SU-DHL-6 (cell line): ENCODE measurements around the gene PBX2.
A peak's percentile ranks its signal among the peaks of the same experiment; 100 is the strongest.

Experiments used
- H2AFZ ChIP-seq: fragments of 200-600 bp; sonication (generic); 2 replicates; pipeline ENCODE4 v1.6.1; 2014; ENCODE audit warnings: low read depth, mild to moderate bottlenecking, moderate library complexity, mixed read lengths, antibody characterized with exemption, low read length; ENCODE audit not compliant: severe bottlenecking
- H3F3A ChIP-seq: fragments of 200-600 bp; shearing (Covaris generic); 2 replicates; pipeline ENCODE4 v1.6.0; 2016; ENCODE audit warnings: antibody characterized with exemption, mild to moderate bottlenecking; ENCODE audit not compliant: insufficient read depth
- H3K27ac ChIP-seq: fragments of 200-600 bp; sonication (generic); 2 replicates; pipeline ENCODE4 v1.5.1; 2016; ENCODE audit warnings: low read depth, mild to moderate bottlenecking, low read length, moderate library complexity, mixed read lengths
- H3K27me3 ChIP-seq: fragments of 200-600 bp; sonication (generic), shearing (Covaris generic); 2 replicates; pipeline ENCODE4 v1.6.0; 2014; ENCODE audit warnings: mild to moderate bottlenecking, low read length
- H3K36me3 ChIP-seq: fragments of 200-600 bp; sonication (generic); 2 replicates; pipeline ENCODE4 v1.6.1; 2014; ENCODE audit warnings: mild to moderate bottlenecking, low read length, mixed read lengths
- H3K4me2 ChIP-seq: fragments of 300-600, 200-600 bp; shearing (Covaris generic), sonication (generic); 2 replicates; pipeline ENCODE4 v1.6.0; 2014; ENCODE audit warnings: low read length, low read depth, mild to moderate bottlenecking; ENCODE audit not compliant: poor library complexity, severe bottlenecking
- H3K4me3 ChIP-seq: fragments of 200-600 bp; sonication (generic); 2 replicates; pipeline ENCODE4 v1.5.1; 2014; ENCODE audit warnings: antibody characterized with exemption, low read length, mild to moderate bottlenecking, mixed read lengths; ENCODE audit not compliant: insufficient read depth, poor library complexity, severe bottlenecking
- H3K79me2 ChIP-seq: fragments of 200-600 bp; sonication (generic); 2 replicates; pipeline ENCODE4 v1.6.1; 2014; ENCODE audit warnings: mild to moderate bottlenecking, low read length, moderate library complexity; ENCODE audit not compliant: insufficient read depth
- H3K9ac ChIP-seq: fragments of 200-600 bp; sonication (generic); 2 replicates; pipeline ENCODE4 v1.7.0; 2014; ENCODE audit warnings: mild to moderate bottlenecking, low read length
- H3K9me2 ChIP-seq: fragments of 200-600 bp; sonication (generic); replicated peaks from 2 replicates; pipeline ENCODE4 v1.6.1; 2014; ENCODE audit warnings: low read length; ENCODE audit not compliant: insufficient read depth
- H3K9me3 ChIP-seq: fragments of 200-600 bp; sonication (generic); 2 replicates; pipeline ENCODE4 v1.6.1; 2014; ENCODE audit warnings: low read length, mixed read lengths; ENCODE audit not compliant: insufficient read depth
- H4K20me1 ChIP-seq: fragments of 200-600 bp; sonication (generic); 2 replicates; pipeline ENCODE4 v1.6.1; 2014; ENCODE audit warnings: low read depth, mild to moderate bottlenecking, antibody characterized with exemption, low read length, moderate library complexity, mixed read lengths
- EZH2phosphoT487 ChIP-seq: fragments of 200-600 bp; sonication (generic), shearing (Covaris generic); conservative IDR thresholded peaks from 2 replicates; pipeline ENCODE4 v1.6.1; 2018; ENCODE audit warnings: mild to moderate bottlenecking, antibody characterized with exemption, low read length, moderate library complexity, mixed read lengths
- TF ChIP-seq, protein P1 (sequence below): fragments of 200-600 bp; sonication (generic); IDR thresholded peaks from one replicate; pipeline ENCODE4 v1.5.1; 2017; ENCODE audit warnings: antibody characterized with exemption, mild to moderate bottlenecking, low read length, moderate library complexity; ENCODE audit not compliant: insufficient read depth, poor library complexity, severe bottlenecking

Gene PBX2

GRCh38 chr6:32154514-32155161 is 35.4 kb downstream of the PBX2 start:
- Histone ChIP-seq H3K9me2 (no peaks in the 10 kb centered on the region), H3K27ac (no peak overlapping the region), H3K4me2 (peak overlapping the region; percentile 62), H4K20me1 (no peaks in the 10 kb centered on the region), H3K9ac (peak overlapping the region; percentile 61), H3F3A (peaks cover 8% of the 10 kb centered on the region; the same call in 1 of the 2 replicates), H3K9me3 (no peaks in the 10 kb centered on the region), H2AFZ (peak overlapping the region; percentile 78), H3K79me2 (no peaks in the 10 kb centered on the region), H3K4me3 (peak overlapping the region; percentile 61), H3K27me3 (no peaks in the 10 kb centered on the region), H3K36me3 (0 out of 2 replicates have a peak, but pooled peaks cover 3% of the 10 kb centered on the region)
- no peak for TF ChIP-seq EZH2phosphoT487
- TF ChIP-seq, protein P1, sequence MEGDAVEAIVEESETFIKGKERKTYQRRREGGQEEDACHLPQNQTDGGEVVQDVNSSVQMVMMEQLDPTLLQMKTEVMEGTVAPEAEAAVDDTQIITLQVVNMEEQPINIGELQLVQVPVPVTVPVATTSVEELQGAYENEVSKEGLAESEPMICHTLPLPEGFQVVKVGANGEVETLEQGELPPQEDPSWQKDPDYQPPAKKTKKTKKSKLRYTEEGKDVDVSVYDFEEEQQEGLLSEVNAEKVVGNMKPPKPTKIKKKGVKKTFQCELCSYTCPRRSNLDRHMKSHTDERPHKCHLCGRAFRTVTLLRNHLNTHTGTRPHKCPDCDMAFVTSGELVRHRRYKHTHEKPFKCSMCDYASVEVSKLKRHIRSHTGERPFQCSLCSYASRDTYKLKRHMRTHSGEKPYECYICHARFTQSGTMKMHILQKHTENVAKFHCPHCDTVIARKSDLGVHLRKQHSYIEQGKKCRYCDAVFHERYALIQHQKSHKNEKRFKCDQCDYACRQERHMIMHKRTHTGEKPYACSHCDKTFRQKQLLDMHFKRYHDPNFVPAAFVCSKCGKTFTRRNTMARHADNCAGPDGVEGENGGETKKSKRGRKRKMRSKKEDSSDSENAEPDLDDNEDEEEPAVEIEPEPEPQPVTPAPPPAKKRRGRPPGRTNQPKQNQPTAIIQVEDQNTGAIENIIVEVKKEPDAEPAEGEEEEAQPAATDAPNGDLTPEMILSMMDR: peak; percentile 85

DNA sequence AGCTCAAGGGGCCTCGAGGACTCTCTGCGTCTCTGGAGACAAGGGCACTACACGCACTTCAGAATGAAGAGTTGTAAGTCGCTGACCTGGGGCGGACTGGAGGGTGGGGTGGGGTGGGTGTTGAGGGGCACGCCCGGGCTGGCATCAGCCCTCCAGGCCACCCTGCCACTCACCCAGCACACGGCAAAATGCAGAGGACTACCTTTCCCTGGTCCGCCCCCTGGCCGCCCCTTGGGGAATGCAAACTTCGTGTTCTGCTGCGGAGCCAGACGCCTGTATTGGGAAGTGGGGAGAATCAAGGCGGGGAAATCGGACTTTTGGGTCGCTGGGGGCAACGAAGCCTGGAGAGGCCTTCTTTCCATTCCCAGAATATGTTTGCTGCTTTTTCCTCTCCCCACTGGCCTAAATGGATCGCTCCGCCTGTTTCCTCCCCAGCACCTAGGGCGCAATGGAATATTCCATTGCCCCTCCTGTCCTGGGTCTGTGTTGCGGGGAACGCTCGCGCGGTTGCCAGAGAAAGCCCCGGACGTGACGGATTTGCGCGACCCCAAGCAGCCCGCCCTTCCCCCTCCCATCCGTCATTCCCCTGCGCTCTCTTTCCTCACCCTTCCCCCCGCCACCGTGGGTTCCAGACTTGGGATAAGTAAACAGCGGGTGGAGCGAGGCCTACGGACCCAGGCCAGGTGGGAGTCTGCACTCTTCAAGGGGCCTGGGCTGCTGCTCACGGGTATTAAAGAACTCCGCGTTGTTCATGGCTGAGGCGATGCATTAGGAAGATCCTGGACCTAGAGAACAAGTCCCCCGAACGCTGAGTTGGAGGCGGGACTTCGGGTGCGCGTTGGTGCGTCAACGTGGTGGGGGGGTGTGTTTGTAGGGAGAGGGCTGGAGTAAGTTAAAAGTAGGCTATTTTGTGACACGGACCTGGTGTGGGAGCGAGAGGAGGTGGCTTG is 36.2 kb downstream of the PBX2 start, which contains the start of gene PPT2:
PPT2 (plus strand) TSS at position 578 of the 950 bp plus-strand sequence. CDS start 454 bp downstream, outside the sequence.
- Histone ChIP-seq H3K9ac (peak within 1 kb of the TSS; percentile 61), H3K4me3 (peak within 1 kb of the TSS; percentile 61), H2AFZ (peak within 1 kb of the TSS; percentile 78), H3K9me3 (no peaks in the 10 kb centered on the region), H4K20me1 (no peaks in the 10 kb centered on the region), H3K9me2 (no peaks in the 10 kb centered on the region), H3K36me3 (0 out of 2 replicates have a peak, but pooled peaks cover 3% of the 10 kb centered on the region), H3K27ac (no peak within 1 kb of the TSS), H3K27me3 (no peaks in the 10 kb centered on the region), H3F3A (peaks cover 8% of the 10 kb centered on the region; the same call in 1 of the 2 replicates), H3K79me2 (no peaks in the 10 kb centered on the region), H3K4me2 (peak within 1 kb of the TSS; percentile 62)
- no peak for TF ChIP-seq EZH2phosphoT487
- TF ChIP-seq, protein P1: no peak

- Histone ChIP-seq H3K4me2 (no peak overlapping the region), H3K4me3 (no peak overlapping the region), H3K27ac (no peak overlapping the region), H4K20me1 (no peaks in the 10 kb centered on the region), H3K36me3 (no peaks in the 10 kb centered on the region), H3F3A (peaks cover 8% of the 10 kb centered on the region; the same call in 1 of the 2 replicates), H2AFZ (peak overlapping the region; percentile 78), H3K79me2 (no peaks in the 10 kb centered on the region), H3K9ac (no peak overlapping the region), H3K9me2 (no peaks in the 10 kb centered on the region), H3K27me3 (no peaks in the 10 kb centered on the region), H3K9me3 (no peaks in the 10 kb centered on the region)
- no peak for TF ChIP-seq EZH2phosphoT487
- TF ChIP-seq, protein P1: no peak
These were observed 37.0 kb downstream of the PBX2 start for GRCh38 chr6:32152769-32153563.
